GM18867 (cell line): ENCODE measurements around the gene KRABD2.
"Not testable (repeated sequence)": the region's sequence is repeated elsewhere in the genome, so short reads cannot be mapped to it uniquely, and the experiment has no call there.

ENCODE experiments used
- ATAC-seq: cut with Tn5 transposase; IDR thresholded peaks from one replicate; pipeline ENCODE4 v1.9.1; 2021; ENCODE audit warnings: mild to moderate bottlenecking, moderate library complexity; ENCODE audit not compliant: unreplicated experiment

Gene KRABD2

GRCh38 chr17:8376271-8377067, at the start of gene KRABD2:
Gene KRABD2 (minus strand): TSS chr17:8376704.
- peak; percentile 88 for ATAC-seq

- ATAC-seq: no peak
Measured at GRCh38 chr17:8421571-8421970, 45.1 kb upstream of the KRABD2 start.

GRCh38 chr17:8420041-8420934, 43.8 kb upstream of the KRABD2 start:
- no peak for ATAC-seq

GRCh38 chr17:8419305-8419704, 42.8 kb upstream of the KRABD2 start:
- ATAC-seq: no peak

GRCh38 chr17:8418471-8418870, 42.0 kb upstream of the KRABD2 start:
- no peak for ATAC-seq

GRCh38 chr17:8417806-8418205, 41.3 kb upstream of the KRABD2 start:
- no peak for ATAC-seq

- ATAC-seq: no peak
Measured at GRCh38 chr17:8413938-8414337, 37.4 kb upstream of the KRABD2 start.

GRCh38 chr17:8413328-8413727, 36.8 kb upstream of the KRABD2 start:
- no peak for ATAC-seq

GRCh38 chr17:8412089-8412488, 35.6 kb upstream of the KRABD2 start:
- ATAC-seq: no peak

GRCh38 chr17:8410883-8411238, 34.4 kb upstream of the KRABD2 start:
- ATAC-seq: no peak

- ATAC-seq: no peak
Measured at GRCh38 chr17:8409966-8410882, 33.7 kb upstream of the KRABD2 start.

- no peak for ATAC-seq
Measured at GRCh38 chr17:8408371-8408770, 31.9 kb upstream of the KRABD2 start.

- no peak for ATAC-seq
Measured at GRCh38 chr17:8406174-8406573, 29.7 kb upstream of the KRABD2 start.

- no peak for ATAC-seq
Measured at GRCh38 chr17:8405499-8406016, 29.1 kb upstream of the KRABD2 start.

GRCh38 chr17:8402921-8403536, 26.5 kb upstream of the KRABD2 start:
- ATAC-seq: no peak

GRCh38 chr17:8401107-8401506, 24.6 kb upstream of the KRABD2 start:
- ATAC-seq: no peak

GRCh38 chr17:8398980-8399379, 22.5 kb upstream of the KRABD2 start:
- ATAC-seq: no peak

GRCh38 chr17:8397636-8398035, 21.1 kb upstream of the KRABD2 start, which contains the start of gene RNF222:
Gene RNF222 (minus strand): TSS chr17:8397827. CDS start chr17:8393461, 4,366 bp downstream.
- no peak for ATAC-seq

- not testable (repeated sequence) for ATAC-seq
Measured at GRCh38 chr17:8394497-8394896, 18.0 kb upstream of the KRABD2 start.
